HCT116 (cell line): ENCODE results near the gene BCKDK.
"Not testable (repeated sequence)": the region's sequence is repeated elsewhere in the genome, so short reads cannot be mapped to it uniquely, and the experiment has no call there.

ENCODE experiments used
- CTCF ChIP-seq, 3 experiments: fragments of 200-600 bp in 1 of 3; sonication (generic) in 1 of 3; IDR thresholded peaks in 2 of 3; conservative IDR thresholded peaks in 1 of 3; 2 replicates each; pipeline ENCODE4 v1.5.1; 2012 to 2017; ENCODE audit warnings: low read depth in 2 of 3, low read length in 2 of 3, antibody characterized with exemption in 1 of 3, borderline replicate concordance in 1 of 3, control low read depth in 1 of 3, mild to moderate bottlenecking in 1 of 3, mixed read lengths in 1 of 3, mixed run types in 1 of 3, moderate library complexity in 1 of 3; ENCODE audit not compliant: insufficient read depth in 1 of 3
- MAX ChIP-seq: IDR thresholded peaks from 2 replicates; pipeline ENCODE4 v1.6.1; 2012
- SP1 ChIP-seq: IDR thresholded peaks from 2 replicates; pipeline ENCODE4 v1.6.1; 2012; ENCODE audit warnings: low read depth
- YY1 ChIP-seq: IDR thresholded peaks from 2 replicates; pipeline ENCODE4 v1.6.1; 2011; ENCODE audit warnings: low read length, low read depth, moderate library complexity, mild to moderate bottlenecking; ENCODE audit not compliant: insufficient replicate concordance; ENCODE audit errors: extremely low read depth
- ZFX ChIP-seq: fragments of 450-650 bp; IDR thresholded peaks from 2 replicates; pipeline ENCODE4 v1.6.1; 2017

GRCh38 chr16:31100876-31101641 is 7.1 kb upstream of the BCKDK start:
- TF ChIP-seq SP1; ZFX; CTCF (IDR thresholded peaks at IDR 0.05 in 2 of 3, conservative IDR thresholded peaks at IDR 0.05 in 1 of 3; ENCODE audit: borderline replicate concordance in 1 of 3, insufficient read depth in 1 of 3, low read depth in 2 of 3, low read length in 2 of 3); YY1; MAX: not testable (repeated sequence)
